HG03039 (cell line): ENCODE results near the gene CSGALNACT2.
"Not testable (repeated sequence)": the region's sequence is repeated elsewhere in the genome, so short reads cannot be mapped to it uniquely, and the experiment has no call there.

Source experiments
- ATAC-seq: cut with Tn5 transposase; IDR thresholded peaks from one replicate; pipeline ENCODE4 v1.9.1; 2021; ENCODE audit warnings: mild to moderate bottlenecking, moderate library complexity; ENCODE audit not compliant: unreplicated experiment

Gene CSGALNACT2, protein sequence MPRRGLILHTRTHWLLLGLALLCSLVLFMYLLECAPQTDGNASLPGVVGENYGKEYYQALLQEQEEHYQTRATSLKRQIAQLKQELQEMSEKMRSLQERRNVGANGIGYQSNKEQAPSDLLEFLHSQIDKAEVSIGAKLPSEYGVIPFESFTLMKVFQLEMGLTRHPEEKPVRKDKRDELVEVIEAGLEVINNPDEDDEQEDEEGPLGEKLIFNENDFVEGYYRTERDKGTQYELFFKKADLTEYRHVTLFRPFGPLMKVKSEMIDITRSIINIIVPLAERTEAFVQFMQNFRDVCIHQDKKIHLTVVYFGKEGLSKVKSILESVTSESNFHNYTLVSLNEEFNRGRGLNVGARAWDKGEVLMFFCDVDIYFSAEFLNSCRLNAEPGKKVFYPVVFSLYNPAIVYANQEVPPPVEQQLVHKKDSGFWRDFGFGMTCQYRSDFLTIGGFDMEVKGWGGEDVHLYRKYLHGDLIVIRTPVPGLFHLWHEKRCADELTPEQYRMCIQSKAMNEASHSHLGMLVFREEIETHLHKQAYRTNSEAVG

GRCh38 chr10:43138021-43138756, at the start of gene CSGALNACT2:
Gene CSGALNACT2 (plus strand): TSS chr10:43138445. CDS start chr10:43155150, 16,705 bp downstream.
- peak; percentile 73 for ATAC-seq

DNA sequence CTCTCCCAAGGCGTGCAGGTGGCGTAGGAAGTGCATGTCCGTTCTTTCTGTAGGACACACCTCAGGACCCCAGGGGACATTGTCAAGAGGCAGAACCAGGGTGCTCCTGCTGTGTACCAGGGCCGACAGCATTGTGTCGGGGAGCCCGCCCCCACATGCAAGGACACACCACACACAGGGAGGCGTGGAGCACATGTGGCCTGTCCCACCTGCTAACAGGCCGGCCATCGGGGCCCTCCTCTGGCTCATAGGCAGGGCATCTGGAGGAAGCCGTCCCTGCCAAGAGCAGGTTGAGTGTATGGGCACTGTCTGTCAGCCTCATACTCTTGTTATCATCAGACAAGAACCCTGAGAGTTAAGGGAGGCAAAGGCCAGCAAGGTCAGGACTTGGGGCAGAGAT, 48.7 kb upstream of the CSGALNACT2 start:
- ATAC-seq: no peak

- no peak for ATAC-seq
Measured at GRCh38 chr10:43090188-43090587, 48.1 kb upstream of the CSGALNACT2 start.

- ATAC-seq: no peak
Measured at GRCh38 chr10:43090664-43091063, 47.6 kb upstream of the CSGALNACT2 start.

GRCh38 chr10:43091846-43092245, 46.4 kb upstream of the CSGALNACT2 start:
- ATAC-seq: no peak

GRCh38 chr10:43093423-43094076, 44.7 kb upstream of the CSGALNACT2 start:
- ATAC-seq: no peak

GRCh38 chr10:43094085-43094484, 44.2 kb upstream of the CSGALNACT2 start:
- ATAC-seq: no peak

DNA sequence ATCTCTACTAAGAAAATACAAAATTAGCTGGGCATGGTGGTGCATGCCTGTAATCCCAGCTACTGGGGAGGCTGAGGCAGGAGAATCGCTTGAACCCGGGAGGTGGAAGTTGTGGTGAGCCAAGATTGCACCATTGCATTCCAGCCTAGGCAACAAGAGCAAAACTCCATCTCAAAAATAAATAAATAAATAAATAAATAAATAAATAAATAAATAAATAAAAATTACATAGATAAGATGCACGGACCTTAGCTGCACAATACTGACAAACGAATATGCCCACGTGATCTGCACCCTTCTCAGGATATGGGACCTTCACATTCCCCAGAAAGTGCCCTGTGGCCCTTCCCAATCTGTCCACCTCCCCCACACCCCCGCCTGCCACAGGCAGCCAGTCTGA, 38.9 kb upstream of the CSGALNACT2 start:
- not testable (repeated sequence) for ATAC-seq

DNA sequence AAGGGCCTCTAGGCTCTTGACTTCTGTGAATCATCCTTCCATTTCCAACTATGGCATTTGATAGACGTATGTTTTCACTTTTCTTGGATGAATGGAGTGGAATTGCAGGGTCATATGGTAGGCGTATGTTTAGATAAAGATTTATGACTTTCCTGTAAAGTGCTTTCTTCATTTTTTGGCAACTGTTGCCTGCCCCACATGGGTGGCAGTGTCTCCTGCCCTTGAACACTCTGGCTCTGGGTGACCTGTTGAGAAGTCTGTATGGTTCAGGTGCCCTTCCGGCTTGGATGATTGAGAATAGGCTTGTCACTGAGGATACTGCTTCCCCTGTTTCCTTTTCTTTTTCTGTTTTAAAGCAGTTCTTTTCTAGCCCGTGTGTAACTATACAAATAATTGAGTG, 38.3 kb upstream of the CSGALNACT2 start:
- ATAC-seq: no peak

- no peak for ATAC-seq
Measured at GRCh38 chr10:43100366-43100765, 37.9 kb upstream of the CSGALNACT2 start.

DNA sequence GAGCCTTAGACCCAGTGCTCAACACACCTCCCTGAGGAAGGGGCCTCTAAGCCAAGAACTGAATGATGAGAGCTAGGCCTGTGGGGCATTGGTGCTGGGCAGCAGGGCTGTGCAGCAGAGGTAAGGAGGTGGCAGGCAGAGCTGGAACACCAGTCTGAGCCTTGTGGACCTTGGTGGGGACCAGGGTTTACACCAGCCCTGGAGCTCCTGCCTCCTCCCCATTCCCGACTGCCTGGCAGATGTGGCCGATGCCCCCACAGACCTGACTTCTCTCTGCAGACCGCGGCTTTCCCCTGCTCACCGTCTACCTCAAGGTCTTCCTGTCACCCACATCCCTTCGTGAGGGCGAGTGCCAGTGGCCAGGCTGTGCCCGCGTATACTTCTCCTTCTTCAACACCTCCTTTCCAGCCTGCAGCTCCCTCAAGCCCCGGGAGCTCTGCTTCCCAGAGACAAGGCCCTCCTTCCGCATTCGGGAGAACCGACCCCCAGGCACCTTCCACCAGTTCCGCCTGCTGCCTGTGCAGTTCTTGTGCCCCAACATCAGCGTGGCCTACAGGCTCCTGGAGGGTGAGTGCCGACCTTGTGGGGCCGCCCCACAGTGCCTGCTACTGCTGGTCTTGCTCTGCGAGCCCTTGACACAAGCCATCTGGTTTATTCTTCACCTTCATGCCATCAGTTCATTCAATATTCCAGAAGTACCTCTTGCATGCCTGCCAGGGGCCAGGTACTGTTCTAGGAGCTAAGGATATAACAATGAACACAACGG, 36.0 kb upstream of the CSGALNACT2 start:
- ATAC-seq: no peak

DNA sequence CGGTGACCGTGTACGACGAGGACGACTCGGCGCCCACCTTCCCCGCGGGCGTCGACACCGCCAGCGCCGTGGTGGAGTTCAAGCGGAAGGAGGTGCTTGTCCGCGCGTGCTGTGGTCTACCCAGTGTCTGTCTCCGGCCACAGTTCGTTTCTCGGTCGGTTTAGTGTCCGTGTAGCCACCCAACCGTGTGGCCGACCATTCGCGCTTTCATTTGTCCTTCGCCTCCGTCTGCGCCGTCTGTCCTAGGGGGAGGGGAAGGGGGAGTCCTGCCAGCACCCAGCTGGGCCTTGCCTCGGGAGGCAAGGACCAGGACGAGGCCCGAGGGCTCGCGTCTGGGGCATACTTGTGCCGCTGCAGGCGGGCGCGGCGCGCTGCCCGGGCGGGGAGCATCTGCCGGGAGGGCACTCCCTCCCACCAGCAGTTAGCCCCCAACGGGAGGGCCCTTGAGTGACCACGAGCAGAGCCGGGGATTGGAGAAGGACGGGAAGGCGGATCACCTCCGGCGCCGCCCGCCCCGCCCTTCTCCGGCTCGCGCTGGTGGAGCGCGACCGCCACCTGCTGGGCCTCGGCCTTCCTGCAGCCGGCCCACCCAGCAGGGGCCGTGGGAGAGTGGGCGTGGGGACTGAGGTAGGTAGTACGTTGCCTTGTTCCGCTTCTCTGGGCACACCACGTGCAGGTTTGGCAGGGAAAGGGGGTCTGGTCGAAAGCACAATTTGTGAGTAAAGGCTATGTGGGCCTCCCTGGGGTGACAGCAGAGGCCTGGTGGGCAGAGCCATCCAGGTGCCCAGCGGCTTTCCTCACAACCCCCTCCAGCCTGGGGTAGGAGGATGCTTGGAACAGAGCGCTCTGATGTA, 32.9 kb upstream of the CSGALNACT2 start:
- ATAC-seq: peak; percentile 75

- ATAC-seq: no peak
Measured at GRCh38 chr10:43105956-43106229, 32.4 kb upstream of the CSGALNACT2 start.

DNA sequence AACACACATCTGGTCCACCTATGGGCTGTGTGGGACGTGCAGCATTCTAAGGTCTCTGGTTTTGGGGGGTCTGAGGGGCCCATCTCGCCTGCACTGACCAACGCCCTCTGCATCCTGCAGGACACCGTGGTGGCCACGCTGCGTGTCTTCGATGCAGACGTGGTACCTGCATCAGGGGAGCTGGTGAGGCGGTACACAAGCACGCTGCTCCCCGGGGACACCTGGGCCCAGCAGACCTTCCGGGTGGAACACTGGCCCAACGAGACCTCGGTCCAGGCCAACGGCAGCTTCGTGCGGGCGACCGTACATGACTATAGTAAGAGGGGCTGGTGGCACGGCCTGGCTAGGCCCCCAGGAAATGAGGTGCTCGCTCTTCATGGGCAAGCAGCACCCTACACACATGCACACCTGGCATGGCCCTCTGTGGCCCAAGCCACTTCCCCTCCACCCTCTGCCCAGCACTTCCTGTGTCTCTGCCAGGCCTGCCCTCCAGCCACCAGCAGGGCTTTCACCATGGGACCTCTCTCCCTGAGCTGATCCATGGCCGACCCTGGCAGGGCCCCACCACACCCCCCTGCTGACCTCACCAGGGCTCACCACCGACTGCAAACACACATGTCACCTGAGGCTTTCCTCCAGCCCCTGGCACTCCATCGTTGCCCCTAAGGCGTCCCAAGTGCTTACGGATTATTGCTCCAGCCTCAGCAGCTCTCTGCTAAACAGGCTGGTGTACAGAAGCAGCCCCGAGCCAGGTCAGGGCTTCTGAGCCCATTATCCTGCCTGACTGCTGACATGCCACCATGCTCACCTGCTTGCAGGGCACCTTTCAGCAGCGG, 31.8 kb upstream of the CSGALNACT2 start:
- no peak for ATAC-seq

GRCh38 chr10:43108951-43109350, 29.3 kb upstream of the CSGALNACT2 start:
- no peak for ATAC-seq

GRCh38 chr10:43109671-43110249, 28.5 kb upstream of the CSGALNACT2 start:
- no peak for ATAC-seq

- ATAC-seq: peak; percentile 50
Measured at GRCh38 chr10:43110338-43111071, 27.7 kb upstream of the CSGALNACT2 start.

- ATAC-seq: no peak
Measured at GRCh38 chr10:43111101-43111500, 27.1 kb upstream of the CSGALNACT2 start.
